ENCODE results near the gene RMRP.

Gene RMRP

GRCh38 chr9:35609001-35609819, 48.6 kb downstream of the RMRP start:
- DNase-seq: no peak

GRCh38 chr9:35608221-35608620, 49.6 kb downstream of the RMRP start:
- no peak for DNase-seq
